Stimulated activated CD8-positive, alpha-beta memory T cell treated with anti-CD3 and anti-CD28 coated beads, Interleukin-4, amount 100 ng/mL, for 4 hours (primary cell): ENCODE measurements around the gene RUNX3.
"Not testable (repeated sequence)": the region's sequence is repeated elsewhere in the genome, so short reads cannot be mapped to it uniquely, and the experiment has no call there.

Source experiments
- DNase-seq, 2 donors: peaks; one replicate each; pipeline ENCODE4 v3.0.0-alpha.2; 2020; ENCODE audit warnings: low read depth in 2 of 2, low spot score in 1 of 2

The RUNX3 gene

GRCh38 chr1:24903011-24903461 is 27.0 kb downstream of the RUNX3 start:
- DNase-seq = no peak

- no peak for DNase-seq
These were observed 27.6 kb downstream of the RUNX3 start for GRCh38 chr1:24902471-24902891.

GRCh38 chr1:24901791-24902470 is 28.1 kb downstream of the RUNX3 start:
- DNase-seq = no peak

- DNase-seq = no peak
These were observed 28.9 kb downstream of the RUNX3 start for GRCh38 chr1:24900985-24901781.

- no peak for DNase-seq
These were observed 29.6 kb downstream of the RUNX3 start for GRCh38 chr1:24900486-24900849.

GRCh38 chr1:24899581-24900485 is 30.2 kb downstream of the RUNX3 start:
- DNase-seq = no peak

GRCh38 chr1:24898909-24899439 is 31.1 kb downstream of the RUNX3 start:
- no peak for DNase-seq

GRCh38 chr1:24898152-24898908 is 31.7 kb downstream of the RUNX3 start:
- DNase-seq = no peak

GRCh38 chr1:24897263-24898151 is 32.6 kb downstream of the RUNX3 start:
- DNase-seq = no peak

- DNase-seq = no peak
These were observed 33.3 kb downstream of the RUNX3 start for GRCh38 chr1:24896596-24897262.

- no peak for DNase-seq
These were observed 33.9 kb downstream of the RUNX3 start for GRCh38 chr1:24896176-24896575.

- DNase-seq = no peak
These were observed 34.6 kb downstream of the RUNX3 start for GRCh38 chr1:24895511-24895910.

- DNase-seq = no peak
These were observed 36.1 kb downstream of the RUNX3 start for GRCh38 chr1:24894002-24894401.

GRCh38 chr1:24893431-24893830 is 36.6 kb downstream of the RUNX3 start:
- DNase-seq = no peak

- no peak for DNase-seq
These were observed 37.6 kb downstream of the RUNX3 start for GRCh38 chr1:24892188-24893153.

- DNase-seq = not testable (repeated sequence)
These were observed 38.7 kb downstream of the RUNX3 start for GRCh38 chr1:24891367-24891766.

GRCh38 chr1:24890887-24891286 is 39.2 kb downstream of the RUNX3 start:
- no peak for DNase-seq
